GM12878 (cell line): ENCODE data around the gene ZNF548. TPM values are rescaled to one million over a fixed set of nuclear protein-coding genes. Genes with fewer than 3 reads are reported as not detected.
A peak's percentile ranks its signal among the peaks of the same experiment; 100 is the strongest.

Experiments used
- BACH1 ChIP-seq: fragments of 450-650 bp; IDR thresholded peaks from 2 replicates; pipeline ENCODE4 v1.6.1; 2017; ENCODE audit warnings: mild to moderate bottlenecking, borderline replicate concordance
- CEBPB ChIP-seq, 2 experiments: fragments of 150-350 bp in 1 of 2; IDR thresholded peaks; 2 replicates each; pipeline ENCODE4 v1.6.1; 2012 to 2014; ENCODE audit warnings: low read depth in 2 of 2, low read length in 2 of 2, borderline replicate concordance in 1 of 2, inconsistent platforms in 1 of 2
- CREM ChIP-seq: IDR thresholded peaks from 2 replicates; pipeline ENCODE4 v1.6.1; 2014; ENCODE audit warnings: antibody characterized with exemption, low read depth
- EGR1 ChIP-seq, 2 experiments: IDR thresholded peaks; 1 replicate in 1 of 2; 2 replicates in 1 of 2; pipeline ENCODE4 v1.6.1; 2011 to 2012; ENCODE audit warnings: low read depth in 2 of 2, low read length in 2 of 2, borderline replicate concordance in 1 of 2, mild to moderate bottlenecking in 1 of 2, moderate library complexity in 1 of 2
- ESRRA ChIP-seq: IDR thresholded peaks from 2 replicates; pipeline ENCODE4 v1.6.1; 2012; ENCODE audit warnings: mild to moderate bottlenecking, low read length, improper control_type of control experiment
- ETV6 ChIP-seq, 2 experiments: fragments of 450-650 bp in 1 of 2; IDR thresholded peaks in 1 of 2; conservative IDR thresholded peaks in 1 of 2; 2 replicates each; pipeline ENCODE4 v1.6.1; 2014; ENCODE audit warnings: antibody characterized with exemption in 1 of 2, borderline replicate concordance in 1 of 2, low read depth in 1 of 2, mild to moderate bottlenecking in 1 of 2, moderate library complexity in 1 of 2
- GATAD2B ChIP-seq: fragments of 450-650 bp; conservative IDR thresholded peaks from 2 replicates; pipeline ENCODE4 v1.6.1; 2017; ENCODE audit warnings: low read depth, mild to moderate bottlenecking, moderate library complexity
- MTA3 ChIP-seq: IDR thresholded peaks from 2 replicates; pipeline ENCODE4 v1.6.1; 2012; ENCODE audit warnings: low read length, inconsistent platforms, borderline replicate concordance
- NBN ChIP-seq: fragments of 450-650 bp; IDR thresholded peaks from 2 replicates; pipeline ENCODE4 v1.6.1; 2016
- NR2C1 ChIP-seq: fragments of 450-650 bp; IDR thresholded peaks from 2 replicates; pipeline ENCODE4 v1.6.1; 2017; ENCODE audit warnings: antibody characterized with exemption, mild to moderate bottlenecking, moderate library complexity
- PAX5 ChIP-seq: IDR thresholded peaks from 2 replicates; pipeline ENCODE4 v1.6.1; 2011; ENCODE audit warnings: low read depth, low read length, borderline replicate concordance
- PAX8 ChIP-seq: fragments of 450-650 bp; IDR thresholded peaks from 2 replicates; pipeline ENCODE4 v1.6.1; 2017; ENCODE audit warnings: mild to moderate bottlenecking, moderate library complexity
- POLR2AphosphoS2 ChIP-seq: IDR thresholded peaks from 2 replicates; pipeline ENCODE4 v1.6.1; 2011; ENCODE audit warnings: low read depth, mild to moderate bottlenecking, low read length, improper control_type of control experiment, moderate library complexity
- RAD21 ChIP-seq: IDR thresholded peaks from 2 replicates; pipeline ENCODE4 v1.6.1; 2011; ENCODE audit warnings: mild to moderate bottlenecking, low read depth, low read length, moderate library complexity; ENCODE audit not compliant: insufficient read depth
- RAD51 ChIP-seq: fragments of 450-650 bp; IDR thresholded peaks from 2 replicates; pipeline ENCODE4 v1.6.1; 2016; ENCODE audit warnings: moderate library complexity, mild to moderate bottlenecking, inconsistent platforms
- RELA ChIP-seq: fragments of 450-650 bp; IDR thresholded peaks from 2 replicates; pipeline ENCODE4 v1.8.0; 2014; ENCODE audit warnings: borderline replicate concordance; ENCODE audit not compliant: partially characterized antibody
- SIN3A ChIP-seq: IDR thresholded peaks from 2 replicates; pipeline ENCODE4 v1.6.1; 2012; ENCODE audit warnings: low read depth, low read length, improper control_type of control experiment
- SIX5 ChIP-seq: IDR thresholded peaks from 2 replicates; pipeline ENCODE4 v1.6.1; 2011; ENCODE audit warnings: mild to moderate bottlenecking, low read depth, low read length, moderate library complexity; ENCODE audit not compliant: severe bottlenecking
- TBL1XR1 ChIP-seq: IDR thresholded peaks from 2 replicates; pipeline ENCODE4 v1.6.1; 2012; ENCODE audit warnings: low read depth, low read length, improper control_type of control experiment
- polyA plus RNA-seq, 11 experiments: library from polyadenylated mRNA; depleted of rRNA in 4 of 11; unstranded in 6 of 11; stranded (reverse) in 5 of 11; fragments of >200 nt; fragmentation: Nextera tagmentation in 4 of 11; fragmentation: Illumina TruSeq in 1 of 11; extraction: Ambion mirVana in 4 of 11; extraction: Trizol in 1 of 11; gene quantifications; 1 replicate in 1 of 11; 2 replicates in 10 of 11; pipeline versions ENCODE4 v1.2.1 to v1.2.3, GENCODE V29; 2011 to 2016; ENCODE audit warnings: inconsistent platforms in 2 of 11, missing spikeins in 2 of 11, low read depth in 1 of 11
- total RNA-seq, 4 experiments: library from RNA; depleted of rRNA in 3 of 4; stranded (reverse); fragments of >200 nt in 3 of 4; fragmentation: Illumina TruSeq in 1 of 4; extraction: Trizol in 1 of 4; gene quantifications; 2 replicates each; pipeline versions ENCODE4 v1.2.1 to v1.2.3, GENCODE V29; 2013 to 2021
- TF ChIP-seq, protein P1 (sequence below): fragments of 450-650 bp; IDR thresholded peaks from 2 replicates; pipeline ENCODE4 v1.6.1; 2016; ENCODE audit warnings: mild to moderate bottlenecking
- TF ChIP-seq, protein P2 (sequence below): fragments of 450-650 bp; formaldehyde crosslinking; IDR thresholded peaks from 2 replicates; pipeline ENCODE4 v1.4.0; 2020; ENCODE audit warnings: mild to moderate bottlenecking, moderate library complexity
- TF ChIP-seq, protein P3 (sequence below): fragments of 450-650 bp; IDR thresholded peaks from 2 replicates; pipeline ENCODE4 v1.6.1; 2017; ENCODE audit warnings: mild to moderate bottlenecking, moderate library complexity

The ZNF548 gene
- total and polyA plus RNA-seq, 10 of the 15 experiments (the other 5 are each of a cell fraction or from before 2014, with no cell fraction given), result 3.9 to 44.8 (median 16.5) TPM

DNA sequence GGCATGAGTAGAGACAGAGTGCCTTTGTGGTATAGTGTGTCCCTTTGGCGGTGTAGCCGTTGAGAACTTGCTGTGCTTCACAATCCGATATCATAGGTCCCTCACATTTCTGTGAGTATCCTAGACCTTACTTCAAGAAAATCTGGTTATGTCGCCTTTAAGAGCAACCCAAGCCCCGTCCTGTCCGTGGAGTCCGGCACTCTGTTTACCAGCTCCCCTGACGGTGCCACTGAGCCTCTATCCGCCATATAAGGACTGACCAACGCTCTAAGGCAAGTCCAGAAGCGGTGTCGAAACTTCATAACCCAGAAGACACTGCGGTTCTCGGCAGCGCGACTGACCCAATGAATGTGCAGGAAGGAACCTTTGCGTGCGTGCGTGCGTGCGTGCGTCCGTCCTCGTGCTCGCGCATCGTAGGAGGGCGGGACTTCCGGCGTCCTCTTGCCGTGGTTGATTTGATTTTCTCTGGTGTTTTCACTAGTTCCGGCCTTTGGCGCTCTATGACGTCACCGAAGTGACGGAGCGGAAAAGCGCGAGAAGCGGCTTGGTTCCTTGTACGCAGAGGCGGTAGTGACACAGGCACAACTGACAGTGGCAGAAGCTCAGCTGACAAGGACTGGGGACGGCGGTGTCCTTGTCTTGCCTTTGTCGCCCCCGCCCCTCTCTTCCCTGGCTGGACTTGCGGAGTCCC is 26.5 kb upstream of the ZNF548 start, which contains the start of the genes TRAPPC2B and ZNF547 (continued):
- peak in 1 of 2 experiments; percentile 98; a peak in 1 of 3 replicates for TF ChIP-seq EGR1 (IDR thresholded peaks at IDR 0.05; ENCODE audit: borderline replicate concordance in 1 of 2, low read depth in 2 of 2, low read length in 2 of 2)
- TF ChIP-seq NBN, result peak; percentile 100
- peak; percentile 74; the same call in 1 of the 2 replicates for TF ChIP-seq PAX5
- TF ChIP-seq, protein P1, sequence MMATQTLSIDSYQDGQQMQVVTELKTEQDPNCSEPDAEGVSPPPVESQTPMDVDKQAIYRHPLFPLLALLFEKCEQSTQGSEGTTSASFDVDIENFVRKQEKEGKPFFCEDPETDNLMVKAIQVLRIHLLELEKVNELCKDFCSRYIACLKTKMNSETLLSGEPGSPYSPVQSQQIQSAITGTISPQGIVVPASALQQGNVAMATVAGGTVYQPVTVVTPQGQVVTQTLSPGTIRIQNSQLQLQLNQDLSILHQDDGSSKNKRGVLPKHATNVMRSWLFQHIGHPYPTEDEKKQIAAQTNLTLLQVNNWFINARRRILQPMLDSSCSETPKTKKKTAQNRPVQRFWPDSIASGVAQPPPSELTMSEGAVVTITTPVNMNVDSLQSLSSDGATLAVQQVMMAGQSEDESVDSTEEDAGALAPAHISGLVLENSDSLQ, result peak; percentile 90
- TF ChIP-seq, protein P2, sequence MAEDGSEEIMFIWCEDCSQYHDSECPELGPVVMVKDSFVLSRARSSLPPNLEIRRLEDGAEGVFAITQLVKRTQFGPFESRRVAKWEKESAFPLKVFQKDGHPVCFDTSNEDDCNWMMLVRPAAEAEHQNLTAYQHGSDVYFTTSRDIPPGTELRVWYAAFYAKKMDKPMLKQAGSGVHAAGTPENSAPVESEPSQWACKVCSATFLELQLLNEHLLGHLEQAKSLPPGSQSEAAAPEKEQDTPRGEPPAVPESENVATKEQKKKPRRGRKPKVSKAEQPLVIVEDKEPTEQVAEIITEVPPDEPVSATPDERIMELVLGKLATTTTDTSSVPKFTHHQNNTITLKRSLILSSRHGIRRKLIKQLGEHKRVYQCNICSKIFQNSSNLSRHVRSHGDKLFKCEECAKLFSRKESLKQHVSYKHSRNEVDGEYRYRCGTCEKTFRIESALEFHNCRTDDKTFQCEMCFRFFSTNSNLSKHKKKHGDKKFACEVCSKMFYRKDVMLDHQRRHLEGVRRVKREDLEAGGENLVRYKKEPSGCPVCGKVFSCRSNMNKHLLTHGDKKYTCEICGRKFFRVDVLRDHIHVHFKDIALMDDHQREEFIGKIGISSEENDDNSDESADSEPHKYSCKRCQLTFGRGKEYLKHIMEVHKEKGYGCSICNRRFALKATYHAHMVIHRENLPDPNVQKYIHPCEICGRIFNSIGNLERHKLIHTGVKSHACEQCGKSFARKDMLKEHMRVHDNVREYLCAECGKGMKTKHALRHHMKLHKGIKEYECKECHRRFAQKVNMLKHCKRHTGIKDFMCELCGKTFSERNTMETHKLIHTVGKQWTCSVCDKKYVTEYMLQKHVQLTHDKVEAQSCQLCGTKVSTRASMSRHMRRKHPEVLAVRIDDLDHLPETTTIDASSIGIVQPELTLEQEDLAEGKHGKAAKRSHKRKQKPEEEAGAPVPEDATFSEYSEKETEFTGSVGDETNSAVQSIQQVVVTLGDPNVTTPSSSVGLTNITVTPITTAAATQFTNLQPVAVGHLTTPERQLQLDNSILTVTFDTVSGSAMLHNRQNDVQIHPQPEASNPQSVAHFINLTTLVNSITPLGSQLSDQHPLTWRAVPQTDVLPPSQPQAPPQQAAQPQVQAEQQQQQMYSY (CRISPR knock-in tag), result no peak
- no peak for TF ChIP-seq MTA3
- no peak; a peak in 1 of 4 replicates for TF ChIP-seq CEBPB (IDR thresholded peaks at IDR 0.05; ENCODE audit: borderline replicate concordance in 1 of 2, low read depth in 2 of 2, low read length in 2 of 2)
- TF ChIP-seq SIX5, result peak; percentile 79
- TF ChIP-seq ETV6 (conservative IDR thresholded peaks at IDR 0.05 in 1 of 2, IDR thresholded peaks at IDR 0.05 in 1 of 2; ENCODE audit: borderline replicate concordance in 1 of 2, low read depth in 1 of 2), result no peak
- TF ChIP-seq CREM, result peak; percentile 99
- TF ChIP-seq BACH1, result peak; percentile 12; the same call in 1 of the 2 replicates
- peak; percentile 83 for TF ChIP-seq RELA
- TF ChIP-seq, protein P3, sequence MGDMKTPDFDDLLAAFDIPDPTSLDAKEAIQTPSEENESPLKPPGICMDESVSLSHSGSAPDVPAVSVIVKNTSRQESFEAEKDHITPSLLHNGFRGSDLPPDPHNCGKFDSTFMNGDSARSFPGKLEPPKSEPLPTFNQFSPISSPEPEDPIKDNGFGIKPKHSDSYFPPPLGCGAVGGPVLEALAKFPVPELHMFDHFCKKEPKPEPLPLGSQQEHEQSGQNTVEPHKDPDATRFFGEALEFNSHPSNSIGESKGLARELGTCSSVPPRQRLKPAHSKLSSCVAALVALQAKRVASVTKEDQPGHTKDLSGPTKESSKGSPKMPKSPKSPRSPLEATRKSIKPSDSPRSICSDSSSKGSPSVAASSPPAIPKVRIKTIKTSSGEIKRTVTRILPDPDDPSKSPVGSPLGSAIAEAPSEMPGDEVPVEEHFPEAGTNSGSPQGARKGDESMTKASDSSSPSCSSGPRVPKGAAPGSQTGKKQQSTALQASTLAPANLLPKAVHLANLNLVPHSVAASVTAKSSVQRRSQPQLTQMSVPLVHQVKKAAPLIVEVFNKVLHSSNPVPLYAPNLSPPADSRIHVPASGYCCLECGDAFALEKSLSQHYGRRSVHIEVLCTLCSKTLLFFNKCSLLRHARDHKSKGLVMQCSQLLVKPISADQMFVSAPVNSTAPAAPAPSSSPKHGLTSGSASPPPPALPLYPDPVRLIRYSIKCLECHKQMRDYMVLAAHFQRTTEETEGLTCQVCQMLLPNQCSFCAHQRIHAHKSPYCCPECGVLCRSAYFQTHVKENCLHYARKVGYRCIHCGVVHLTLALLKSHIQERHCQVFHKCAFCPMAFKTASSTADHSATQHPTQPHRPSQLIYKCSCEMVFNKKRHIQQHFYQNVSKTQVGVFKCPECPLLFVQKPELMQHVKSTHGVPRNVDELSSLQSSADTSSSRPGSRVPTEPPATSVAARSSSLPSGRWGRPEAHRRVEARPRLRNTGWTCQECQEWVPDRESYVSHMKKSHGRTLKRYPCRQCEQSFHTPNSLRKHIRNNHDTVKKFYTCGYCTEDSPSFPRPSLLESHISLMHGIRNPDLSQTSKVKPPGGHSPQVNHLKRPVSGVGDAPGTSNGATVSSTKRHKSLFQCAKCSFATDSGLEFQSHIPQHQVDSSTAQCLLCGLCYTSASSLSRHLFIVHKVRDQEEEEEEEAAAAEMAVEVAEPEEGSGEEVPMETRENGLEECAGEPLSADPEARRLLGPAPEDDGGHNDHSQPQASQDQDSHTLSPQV, result peak; percentile 66; the same call in 1 of the 2 replicates
- no peak for TF ChIP-seq TBL1XR1
- TF ChIP-seq NR2C1, result no peak
- no peak for TF ChIP-seq RAD21
- peak; percentile 54 for TF ChIP-seq RAD51
- peak; percentile 77; the same call in 1 of the 2 replicates for TF ChIP-seq SIN3A
- no peak for TF ChIP-seq PAX8
- TF ChIP-seq ESRRA, result peak; percentile 67; the same call in 1 of the 2 replicates
- TF ChIP-seq GATAD2B, result 0 out of 2 replicates have a peak, but pooled peaks have one; percentile 32
- peak; percentile 71; the same call in 1 of the 2 replicates for TF ChIP-seq POLR2AphosphoS2
